Jurkat, Clone E6-1 (cell line): ENCODE results near the gene OR52K1. TPM values are rescaled to one million over a fixed set of nuclear protein-coding genes. Genes with fewer than 3 reads are reported as not detected.

ENCODE experiments used
- DNase-seq: peaks from one replicate; pipeline ENCODE4 v3.0.0-alpha.2; 2011; ENCODE audit warnings: low read depth, low spot score
- H3K4me3 ChIP-seq: 2 replicates; pipeline ENCODE4 v1.5.1; 2011; ENCODE audit warnings: mild to moderate bottlenecking, low read length, control low read depth, moderate library complexity
- polyA plus RNA-seq: library from polyadenylated mRNA; unstranded; fragments of >200 nt; gene quantifications from one replicate; pipeline ENCODE4 v1.2.1, GENCODE V29; 2012; ENCODE audit warnings: missing spikeins; ENCODE audit not compliant: insufficient read length, insufficient read depth

Gene OR52K1
- not detected for polyA plus RNA-seq

DNA sequence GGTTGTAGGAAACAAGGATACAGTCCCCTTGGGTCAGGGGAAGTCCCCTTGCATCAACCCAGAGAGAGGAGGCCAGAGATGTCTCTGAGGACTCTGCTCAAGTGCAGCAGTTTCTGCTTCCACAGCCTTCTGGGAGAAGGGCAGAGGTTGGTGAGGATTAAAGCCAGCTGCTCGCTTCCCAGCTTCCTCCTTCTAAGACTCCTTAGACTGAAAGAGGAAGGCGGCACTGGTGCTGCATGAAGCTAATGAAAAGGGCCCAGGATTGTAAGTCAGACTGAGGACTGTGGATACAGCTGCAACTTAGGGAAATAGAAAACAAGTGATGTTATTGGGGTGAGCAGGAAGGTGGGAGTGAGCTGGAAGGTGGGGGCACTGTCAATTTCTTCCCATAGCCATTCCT, at the start of gene OR52K1:
Gene OR52K1 (plus strand): TSS at position 202 of the 400 bp plus-strand sequence. CDS start 6,255 bp downstream, outside the sequence.
- H3K4me3 ChIP-seq, result no peak within 1 kb of the TSS
- DNase-seq, result no peak

DNA sequence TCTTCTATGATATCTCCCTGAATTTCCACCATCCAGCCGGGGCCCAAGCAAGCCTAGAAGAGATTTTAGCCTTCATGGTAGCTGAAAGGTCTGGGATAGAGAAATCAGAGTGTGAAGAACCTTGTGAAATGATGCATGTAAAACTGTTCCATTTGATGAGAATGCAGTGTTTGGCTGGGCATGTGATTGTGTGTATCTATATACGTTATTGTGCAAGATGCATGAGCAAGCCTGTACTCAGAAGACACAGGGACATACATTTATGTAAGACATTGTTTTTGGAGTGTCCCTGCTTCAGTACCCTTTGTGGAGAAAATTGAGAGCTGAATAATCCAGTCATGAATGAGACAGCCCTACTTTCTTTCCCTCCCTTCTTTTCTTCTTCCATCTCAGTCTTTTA, 48.6 kb upstream of the OR52K1 start:
- H3K4me3 ChIP-seq, result no peak overlapping the region
- DNase-seq, result no peak

- H3K4me3 ChIP-seq, result no peak overlapping the region
- no peak for DNase-seq
Measured at GRCh38 chr11:4436411-4436810, 46.0 kb upstream of the OR52K1 start.

DNA sequence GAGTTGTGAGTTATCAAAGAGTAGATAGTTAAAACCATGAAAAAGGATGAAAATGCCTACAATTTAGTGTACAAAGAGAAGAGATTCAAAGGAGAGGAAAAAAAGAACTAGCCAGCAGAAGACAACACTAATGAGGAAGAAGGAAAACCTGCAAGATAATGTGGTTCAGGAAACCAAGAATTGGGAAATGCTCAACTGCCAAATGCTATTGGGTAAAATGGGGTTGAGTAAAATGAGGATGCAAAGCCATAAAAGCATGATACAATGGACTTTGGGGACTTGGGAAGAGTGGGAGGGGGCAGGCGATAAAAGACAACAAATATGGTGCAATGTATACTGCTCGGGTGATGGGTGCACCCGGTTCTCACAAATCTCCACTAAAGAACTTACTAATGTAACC, 40.9 kb upstream of the OR52K1 start:
- DNase-seq, result no peak
- no peak overlapping the region for H3K4me3 ChIP-seq

DNA sequence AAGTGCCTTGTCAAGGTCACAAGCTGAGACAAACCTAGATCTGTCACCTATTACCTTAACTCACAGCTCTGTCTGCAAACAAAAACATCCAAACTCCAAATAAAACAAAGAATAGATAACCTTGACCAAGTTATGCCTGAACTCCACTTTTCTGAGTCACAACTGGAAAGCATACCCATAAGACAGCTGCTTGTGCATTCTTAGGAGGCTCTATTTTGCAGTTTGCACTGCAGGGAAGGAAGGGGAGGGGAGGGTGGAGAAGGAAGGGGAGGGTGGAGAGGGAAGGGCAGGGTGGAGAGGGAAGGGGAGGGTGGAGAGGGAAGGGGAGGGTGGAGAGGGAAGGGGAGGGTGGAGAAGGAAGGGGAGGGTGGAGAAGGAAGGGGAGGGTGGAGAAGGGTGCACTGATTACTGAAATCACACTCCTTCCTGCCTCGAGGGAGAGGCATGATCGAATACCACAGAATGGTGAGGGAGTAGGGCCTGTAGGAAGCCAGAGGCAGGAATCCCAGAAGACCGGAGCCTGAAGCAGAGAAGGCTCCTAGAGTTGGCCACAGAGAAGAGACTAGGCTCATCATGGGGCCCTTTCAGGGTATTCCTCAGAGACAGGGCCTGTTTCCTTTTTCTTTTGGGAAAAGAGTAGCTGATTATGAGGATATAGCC, 39.1 kb upstream of the OR52K1 start:
- H3K4me3 ChIP-seq, result no peak overlapping the region
- no peak for DNase-seq

- H3K4me3 ChIP-seq, result no peak within 1 kb of the TSS
- DNase-seq, result no peak
Measured at GRCh38 chr11:4448995-4449394, 33.5 kb upstream of the OR52K1 start, which contains the start of gene OR52K2. OR52K2 (plus strand) TSS chr11:4449295; CDS start chr11:4449340, 45 bp downstream.

DNA sequence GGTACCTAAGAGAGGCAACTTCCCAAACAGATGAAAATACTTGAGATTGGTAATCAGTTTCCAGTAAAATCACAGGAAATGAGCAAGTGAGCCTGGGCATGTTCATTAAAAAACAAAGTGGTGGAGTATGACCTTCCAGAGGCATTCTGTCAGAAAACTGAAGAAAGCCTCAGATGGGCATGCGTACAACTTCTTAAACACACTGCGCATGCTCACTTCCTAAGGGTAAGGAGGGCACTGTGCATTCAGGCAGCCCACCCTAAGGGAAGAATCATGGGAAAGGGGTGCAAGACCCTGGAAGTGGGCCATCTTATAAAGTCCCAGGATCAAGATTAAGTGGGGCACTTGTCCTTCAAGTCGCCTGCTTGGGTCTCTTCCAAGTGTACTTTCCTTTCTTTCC, 29.3 kb upstream of the OR52K1 start:
- DNase-seq, result no peak
- H3K4me3 ChIP-seq, result no peak overlapping the region

GRCh38 chr11:4454021-4454420, 28.4 kb upstream of the OR52K1 start:
- H3K4me3 ChIP-seq, result no peak overlapping the region
- DNase-seq, result no peak

GRCh38 chr11:4455419-4455818, 27.0 kb upstream of the OR52K1 start:
- no peak overlapping the region for H3K4me3 ChIP-seq
- peak; percentile 8 for DNase-seq

DNA sequence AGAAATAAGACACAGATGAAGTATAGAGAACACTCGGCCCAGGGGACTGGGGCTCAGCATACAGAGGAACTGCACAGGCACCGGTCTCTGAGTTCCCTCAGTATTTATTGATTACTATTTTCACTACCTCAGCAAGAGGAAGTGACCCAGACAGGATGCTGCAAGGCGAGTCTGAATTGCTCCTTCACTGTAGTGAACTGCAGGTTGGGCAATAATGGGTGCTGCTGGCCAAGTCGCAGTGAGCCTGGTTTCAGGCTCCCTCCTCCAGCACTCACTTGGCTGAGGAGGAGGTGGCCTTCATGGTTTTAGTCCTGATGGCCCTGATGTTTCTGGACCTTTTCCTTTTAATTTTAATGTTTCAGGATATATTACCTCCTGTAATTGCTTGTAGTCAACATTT, 22.9 kb upstream of the OR52K1 start:
- DNase-seq, result no peak
- H3K4me3 ChIP-seq, result no peak overlapping the region

GRCh38 chr11:4460151-4460550, 22.3 kb upstream of the OR52K1 start:
- no peak overlapping the region for H3K4me3 ChIP-seq
- no peak for DNase-seq

DNA sequence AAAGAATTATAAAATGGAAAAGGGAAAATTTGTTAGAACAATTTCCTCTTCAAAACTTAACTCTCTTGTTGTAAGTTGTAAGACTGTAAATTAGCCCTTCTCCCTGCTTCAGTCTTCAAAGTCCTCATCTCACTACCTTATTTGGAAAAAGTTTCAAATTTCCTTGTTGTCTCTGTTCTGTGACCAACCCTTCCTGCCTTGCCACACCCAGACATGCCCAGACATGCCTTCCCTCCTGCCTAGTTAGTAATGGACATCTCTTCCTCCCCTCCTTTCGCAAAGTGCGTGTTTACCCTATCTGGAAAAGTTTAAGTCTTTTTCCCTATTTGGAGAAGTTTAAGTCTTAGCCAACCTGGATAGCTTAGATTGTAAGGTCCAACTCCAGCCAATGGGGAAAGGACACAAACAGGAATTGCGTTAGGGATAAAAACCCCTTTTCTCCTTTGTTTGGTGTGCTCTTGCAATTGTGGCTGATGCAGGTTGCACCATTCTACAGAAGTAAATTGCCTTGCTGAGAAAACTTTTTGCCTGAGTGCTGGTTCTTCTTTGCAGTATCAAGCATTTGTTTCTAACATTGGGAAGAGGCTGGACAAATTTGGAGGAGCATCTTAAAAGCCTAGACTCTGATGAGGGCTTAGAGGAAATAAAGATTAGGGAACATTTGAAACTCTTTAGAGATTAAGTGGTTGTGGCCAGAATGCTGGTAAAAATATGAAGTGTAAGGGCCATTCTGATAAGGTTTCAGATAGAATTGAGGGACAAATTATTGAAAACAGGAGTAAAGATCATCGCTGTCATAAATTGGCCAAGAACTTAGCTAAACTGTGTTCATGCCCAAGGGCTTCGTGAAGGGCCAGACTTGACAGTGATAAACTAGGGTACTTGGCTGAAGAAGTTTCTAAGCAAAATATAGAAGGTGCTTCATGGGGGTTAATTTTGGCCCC, 18.0 kb upstream of the OR52K1 start:
- no peak overlapping the region for H3K4me3 ChIP-seq
- DNase-seq, result no peak

DNA sequence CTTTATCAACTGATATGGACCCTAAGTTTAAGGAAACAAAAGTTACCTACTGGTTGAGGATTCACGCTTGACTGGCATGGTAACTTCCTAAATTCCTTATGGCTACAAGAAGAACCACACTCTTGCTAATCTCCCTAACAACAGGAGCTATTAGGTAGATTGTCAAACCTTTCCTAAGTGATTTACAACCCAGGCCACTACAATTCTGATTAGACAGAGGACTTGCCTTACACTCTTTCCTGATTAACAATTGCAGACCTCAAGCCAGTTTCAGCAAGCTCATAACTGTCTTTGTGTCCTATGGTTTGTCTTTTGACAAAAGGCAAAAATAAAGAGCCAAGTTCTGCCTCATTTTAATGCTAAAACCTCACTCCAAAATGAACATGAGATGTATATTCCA, 17.0 kb upstream of the OR52K1 start:
- no peak for DNase-seq
- H3K4me3 ChIP-seq, result no peak overlapping the region

DNA sequence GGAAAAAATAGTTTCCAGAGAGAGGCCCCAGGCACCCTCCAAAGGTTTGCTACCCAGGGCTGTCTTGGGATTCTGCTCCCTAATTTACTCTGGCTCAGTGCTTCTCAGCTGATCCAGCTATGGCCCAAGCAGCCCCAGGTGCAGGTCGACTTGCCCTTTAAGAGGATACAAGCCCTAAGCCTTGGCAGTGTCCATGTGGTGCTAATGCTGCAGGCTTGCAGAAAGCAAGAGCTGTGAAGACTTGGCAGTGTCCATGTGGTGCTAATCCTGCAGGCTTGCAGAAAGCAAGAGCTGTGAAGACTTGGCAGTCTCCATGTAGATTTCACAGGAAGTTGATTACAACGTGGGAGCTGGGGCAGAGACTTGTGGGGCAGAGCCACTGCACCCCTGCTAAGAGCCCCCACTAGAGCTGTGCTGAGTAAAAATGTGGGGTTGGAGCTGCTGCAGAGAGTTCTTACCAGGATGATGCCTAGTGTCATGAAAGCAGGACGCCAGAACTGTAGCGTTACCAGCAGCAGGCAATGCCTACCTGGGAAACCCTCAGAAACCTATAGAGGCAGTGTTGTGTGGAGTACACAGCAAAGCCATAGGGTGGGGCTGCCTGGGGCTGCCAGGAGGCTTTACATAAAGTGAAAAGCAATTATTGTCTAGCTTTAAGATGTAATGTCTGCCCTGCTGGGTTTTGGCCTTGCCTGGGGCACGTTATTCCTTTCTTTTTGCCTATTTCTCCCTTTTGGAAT, 16.1 kb upstream of the OR52K1 start:
- no peak overlapping the region for H3K4me3 ChIP-seq
- no peak for DNase-seq

DNA sequence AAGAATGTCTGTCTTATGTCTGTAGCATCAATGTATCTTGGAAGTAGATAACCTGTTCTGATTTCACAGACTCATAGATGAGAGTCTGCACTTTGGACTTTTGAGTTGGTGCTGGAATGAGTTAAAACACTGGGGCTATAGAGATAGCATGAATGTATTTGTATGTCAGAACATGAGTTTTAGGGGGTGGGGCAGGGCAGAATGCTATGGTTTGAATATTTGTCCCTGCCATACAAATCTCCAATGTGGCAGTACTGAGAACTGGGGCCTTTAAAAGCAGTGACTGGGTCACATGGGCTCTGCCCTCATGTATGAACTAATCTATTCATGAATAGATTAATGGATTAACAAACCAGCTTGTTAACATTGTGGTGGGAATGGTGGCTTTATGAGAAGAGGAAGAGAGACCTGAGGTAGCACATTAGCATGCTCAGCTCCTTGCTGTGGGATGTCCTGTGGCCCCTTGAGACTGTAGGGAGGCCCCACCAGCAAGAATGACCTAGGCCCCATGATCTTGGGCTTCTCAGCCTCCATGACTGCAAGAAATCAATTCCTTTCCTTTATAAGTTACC, 15.5 kb upstream of the OR52K1 start:
- H3K4me3 ChIP-seq, result no peak overlapping the region
- no peak for DNase-seq

GRCh38 chr11:4467811-4468606, 14.4 kb upstream of the OR52K1 start:
- no peak overlapping the region for H3K4me3 ChIP-seq
- no peak for DNase-seq

DNA sequence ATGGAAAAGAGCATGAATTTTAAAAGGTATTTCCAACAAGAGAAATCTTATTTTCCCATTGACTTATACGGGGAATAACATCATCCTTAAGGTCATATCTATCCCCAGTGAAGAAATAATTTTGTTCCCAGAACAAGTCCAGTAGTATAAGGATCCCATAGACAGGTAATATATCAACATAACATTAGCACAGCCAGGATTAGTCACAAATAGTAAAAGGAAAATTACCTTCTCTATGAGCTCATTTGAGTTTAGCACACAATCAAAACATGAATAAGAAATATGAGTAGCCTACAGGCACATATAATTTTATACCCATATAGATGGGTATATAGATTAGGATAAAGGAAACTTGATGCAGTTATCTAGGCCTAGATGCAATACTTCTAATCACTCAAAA, 2.8 kb upstream of the OR52K1 start:
- H3K4me3 ChIP-seq, result no peak overlapping the region
- DNase-seq, result no peak

- H3K4me3 ChIP-seq, result no peak overlapping the region
- DNase-seq, result no peak
Measured at GRCh38 chr11:4480577-4481239, 1.7 kb upstream of the OR52K1 start.
